ENCODE results near the gene EBLN1. TPM values are rescaled to one million over a fixed set of nuclear protein-coding genes. Genes with fewer than 3 reads are reported as not detected.

EBLN1 gene
- total RNA-seq, 4 donors from 2014 or later: not detected

- Histone ChIP-seq H3K9me3 (no peaks in the 10 kb centered on the region), H3K4me1 (no peaks in the 10 kb centered on the region), H3K36me3 (no peaks in the 10 kb centered on the region), H3K4me3 (no peak overlapping the region), H3K27ac (no peak overlapping the region), H3K27me3 (no peaks in the 10 kb centered on the region)
- no peak for TF ChIP-seq CTCF (IDR thresholded peaks at IDR 0.05)
- TF ChIP-seq POLR2A (IDR thresholded peaks at IDR 0.05): no peak
- no peak for TF ChIP-seq POLR2AphosphoS5 (IDR thresholded peaks at IDR 0.05)
- TF ChIP-seq EP300 (IDR thresholded peaks at IDR 0.05; ENCODE audit: low read depth): no peak
- WGBS, 2 donors (ENCODE audit: low coverage in 1 of 2): 71 to 95% methylated on average over 2 of the region's 2 CpGs
- intact Hi-C loops (cut with DNase I; ENCODE audit: low total_unique reads): no loop called here
- DNase-seq: no peak
- in situ Hi-C loops (cut with MboI; ENCODE audit: low pct_ligation_motif_present in 1 of 4, low pct_unique_long_range_greater_than_20kb in 1 of 4, low sequenced_read_pairs in 3 of 4): no loop called here
Observed at GRCh38 chr10:22159979-22160378, 57.8 kb downstream of the EBLN1 start.

GRCh38 chr10:22159180-22159579, 58.6 kb downstream of the EBLN1 start:
- H3K4me1 ChIP-seq: no peaks in the 10 kb centered on the region
- intact Hi-C loops (cut with DNase I; ENCODE audit: low total_unique reads) (no loop called here), in situ Hi-C loops (cut with MboI; ENCODE audit: low pct_ligation_motif_present in 1 of 4, low pct_unique_long_range_greater_than_20kb in 1 of 4, low sequenced_read_pairs in 3 of 4) (no loop called here)
- no peaks in the 10 kb centered on the region for H3K27me3 ChIP-seq
- H3K4me3 ChIP-seq: no peak overlapping the region
- no peak overlapping the region for H3K27ac ChIP-seq
- 49 to 63% methylated on average over 3 of the region's 3 CpGs for WGBS, 2 donors (ENCODE audit: low coverage in 1 of 2)
- TF ChIP-seq CTCF (IDR thresholded peaks at IDR 0.05) (no peak), POLR2AphosphoS5 (IDR thresholded peaks at IDR 0.05) (no peak), POLR2A (IDR thresholded peaks at IDR 0.05) (no peak), EP300 (IDR thresholded peaks at IDR 0.05; ENCODE audit: low read depth) (no peak)
- DNase-seq: no peak
- no peaks in the 10 kb centered on the region for H3K36me3 ChIP-seq
- H3K9me3 ChIP-seq: no peaks in the 10 kb centered on the region

Other genes with a start within 250 kb of the EBLN1 start
- gene DNAJC1, start 214.3 kb downstream of the EBLN1 start, total RNA-seq: 10 to 100 TPM; 18.5 to 71.7 (median 48.4) TPM
- gene COMMD3, start 98.4 kb upstream of the EBLN1 start, total RNA-seq: 10 to 100 TPM in 2 of 4 donors, 1 to 10 TPM in 2; 3.0 to 35.1 (median 18.3) TPM
- 10 to 100 TPM; 29.2 to 63.0 (median 42.5) TPM for gene BMI1, start 103.1 kb upstream of the EBLN1 start, total RNA-seq
- gene SPAG6, start 127.5 kb upstream of the EBLN1 start, total RNA-seq: not detected

All from transverse colon (tissue), 4 donors.